Stimulated activated CD4-positive, alpha-beta T cell treated with anti-CD3 and anti-CD28 coated beads, Interleukin-15, amount 100 ng/mL, for 1 hour (primary cell): ENCODE data around the gene NR2C2.
A peak's percentile ranks its signal among the peaks of the same experiment; 100 is the strongest.

Experiments used
- DNase-seq, 2 donors: peaks; one replicate each; pipeline ENCODE4 v3.0.0-alpha.2; 2020; ENCODE audit warnings: low read depth in 1 of 2, low spot score in 1 of 2

NR2C2 gene

DNA sequence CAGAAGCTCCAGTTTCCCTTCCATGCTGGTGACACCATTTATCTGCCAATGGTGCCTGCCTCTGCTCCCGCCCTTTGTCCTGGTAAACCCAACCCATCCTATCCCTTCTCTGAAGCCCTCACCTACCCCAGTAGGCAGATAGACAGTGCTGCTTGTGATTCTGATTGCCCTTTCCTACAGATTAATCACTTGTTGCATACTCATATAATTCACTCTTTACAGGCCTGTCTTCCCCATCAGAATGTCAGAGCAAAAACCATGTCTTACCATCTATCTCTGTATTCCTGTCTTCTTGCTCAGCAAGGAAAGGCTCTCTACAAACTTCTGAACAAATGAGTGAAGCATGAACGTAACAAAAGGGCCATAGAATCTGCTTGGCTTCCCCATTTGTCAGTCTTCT, 69.8 kb downstream of the NR2C2 start:
- no peak for DNase-seq

GRCh38 chr3:15023249-15023648, 75.9 kb downstream of the NR2C2 start:
- DNase-seq, result no peak

DNA sequence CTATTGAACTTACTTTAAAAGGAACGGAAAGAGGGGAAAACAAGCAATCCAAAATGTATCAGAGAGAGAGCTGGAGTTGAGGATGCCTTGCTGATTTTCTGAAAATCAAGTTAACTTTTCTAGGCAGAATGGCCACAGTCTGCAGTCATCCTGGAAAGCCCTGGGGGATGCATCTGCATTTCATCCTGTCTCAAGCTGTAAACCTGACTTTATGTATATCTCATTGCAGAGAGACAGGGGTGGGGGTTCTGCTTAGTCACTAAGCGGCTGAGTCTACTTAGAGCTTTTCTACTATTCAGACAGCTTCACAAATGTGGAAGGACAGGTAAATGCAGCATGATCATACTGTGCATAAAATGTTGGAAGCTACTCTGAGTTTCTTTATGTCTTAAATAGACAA, 76.3 kb downstream of the NR2C2 start:
- no peak for DNase-seq

GRCh38 chr3:15029625-15030024, 82.2 kb downstream of the NR2C2 start:
- no peak for DNase-seq

DNA sequence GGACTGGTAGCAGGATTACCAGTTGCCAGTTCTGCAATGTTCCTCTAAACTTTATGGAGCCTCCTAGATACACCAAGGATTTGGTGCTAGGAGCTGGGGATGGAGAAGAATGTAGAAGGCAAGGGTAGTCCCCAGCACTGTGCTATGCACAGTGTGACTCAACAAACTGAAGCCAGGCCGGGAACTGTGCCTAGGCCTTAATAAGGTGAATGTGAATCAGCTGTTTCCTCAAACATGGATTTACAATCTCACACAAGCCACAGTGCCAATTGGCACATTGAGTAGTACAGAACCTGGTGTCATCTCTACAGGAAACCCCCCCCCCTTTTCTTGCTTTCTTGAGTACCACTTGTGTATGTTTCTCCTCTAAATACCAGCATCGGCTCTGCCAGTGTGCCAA, 85.3 kb downstream of the NR2C2 start:
- no peak for DNase-seq

- no peak for DNase-seq
These were observed 85.7 kb downstream of the NR2C2 start for GRCh38 chr3:15033103-15033502.

DNA sequence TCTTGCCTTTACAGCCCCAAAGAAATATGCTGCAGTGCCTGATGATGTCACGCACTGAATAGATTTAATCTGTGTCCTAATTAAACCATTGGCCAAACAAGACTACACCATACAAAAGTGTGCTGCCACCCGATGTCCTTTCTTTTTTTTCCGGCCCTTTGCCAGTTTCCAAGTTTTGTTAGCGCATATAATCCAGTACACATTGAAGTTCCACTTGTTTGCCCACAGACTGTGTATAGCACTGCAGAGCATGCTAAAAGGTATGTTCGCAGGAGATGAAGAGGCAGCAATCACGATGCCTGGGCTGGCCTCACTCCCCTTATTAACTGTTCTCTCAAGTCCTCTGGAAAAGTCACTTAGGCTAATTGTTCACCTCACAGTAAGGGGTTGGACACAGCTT, 90.9 kb downstream of the NR2C2 start:
- DNase-seq, result no peak

GRCh38 chr3:15040844-15041243, 93.5 kb downstream of the NR2C2 start:
- no peak for DNase-seq

DNA sequence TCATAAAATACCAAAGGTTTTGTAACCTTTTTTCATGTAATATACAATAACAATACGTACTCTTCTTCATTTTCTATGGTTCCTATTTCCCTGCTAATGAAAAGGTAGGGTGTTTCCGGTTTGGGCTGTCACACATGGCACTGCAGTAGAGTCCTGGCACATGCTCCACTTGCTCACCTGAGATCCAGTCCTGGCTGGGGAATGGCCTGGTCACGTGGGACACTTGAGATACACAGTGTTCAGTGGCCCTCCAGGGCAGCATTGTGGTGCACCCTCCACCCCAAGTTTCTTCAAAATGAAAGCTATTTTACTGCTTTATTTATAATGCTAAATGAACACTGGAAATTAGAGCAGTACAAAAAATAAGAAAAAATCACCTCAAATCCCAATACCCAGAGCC, 94.6 kb downstream of the NR2C2 start:
- DNase-seq, result no peak

DNA sequence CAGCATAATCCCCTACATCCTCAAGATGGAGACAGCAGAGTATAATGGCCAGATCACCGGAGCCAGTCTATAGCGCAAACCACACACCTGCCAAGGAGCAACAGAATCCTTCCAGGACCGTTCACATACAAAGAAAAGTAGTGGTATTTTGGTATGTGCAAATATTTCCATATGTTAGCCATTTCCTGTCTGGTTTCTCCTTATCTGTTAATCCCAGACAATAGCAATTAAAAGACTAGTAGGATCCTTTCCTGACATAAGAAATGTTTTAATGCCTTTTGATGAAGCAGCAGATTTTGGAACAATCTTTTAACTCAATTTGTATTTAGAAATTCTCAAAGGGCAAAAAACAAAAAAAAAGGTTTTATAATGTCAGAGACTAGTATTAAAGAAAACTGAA, 95.6 kb downstream of the NR2C2 start:
- DNase-seq, result no peak

DNA sequence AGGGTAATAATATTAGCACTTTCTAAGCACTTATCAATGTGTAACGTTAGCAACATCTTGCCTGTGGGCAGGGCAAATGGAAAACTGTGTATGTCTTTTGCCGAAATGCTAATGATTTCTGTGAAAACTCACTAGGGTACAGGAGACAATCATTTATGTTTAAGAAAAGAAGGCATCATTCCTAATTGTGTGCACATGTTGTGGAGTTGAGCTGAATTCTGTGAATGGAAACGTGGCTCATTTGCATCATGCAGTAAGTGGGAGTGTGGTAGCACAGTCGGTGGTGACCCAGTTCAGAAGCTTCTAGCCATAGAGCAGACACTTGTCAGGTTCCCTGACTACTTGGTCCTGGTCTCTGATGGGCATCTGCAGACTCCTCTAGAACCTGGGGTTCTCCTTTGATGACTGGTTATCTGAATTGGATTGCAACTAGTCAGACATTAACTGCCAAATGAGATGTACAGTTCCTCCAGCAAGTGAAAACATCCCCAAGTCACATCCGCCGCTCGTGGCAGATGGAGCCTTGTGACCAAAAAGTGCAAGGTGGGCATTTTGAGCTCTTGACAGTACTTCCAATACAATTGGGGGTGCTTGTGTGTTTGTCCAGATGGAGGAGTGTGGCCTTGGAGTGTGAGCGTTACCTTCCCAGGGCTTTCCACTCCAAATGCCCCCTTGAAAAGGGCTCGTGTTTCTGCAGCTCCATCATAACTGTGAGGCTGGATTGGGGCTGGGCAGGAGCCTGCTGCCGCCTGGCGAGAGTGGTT, 96.2 kb downstream of the NR2C2 start:
- DNase-seq, result no peak

- DNase-seq, result no peak
These were observed 96.9 kb downstream of the NR2C2 start for GRCh38 chr3:15044326-15044725.

- DNase-seq, result no peak
These were observed 98.3 kb downstream of the NR2C2 start for GRCh38 chr3:15045667-15046066.

- DNase-seq, result no peak
These were observed 102.2 kb downstream of the NR2C2 start for GRCh38 chr3:15049584-15049983.

- DNase-seq, result no peak
These were observed 103.2 kb downstream of the NR2C2 start for GRCh38 chr3:15050405-15051092.

- peak in 1 of 2 donors; percentile 10 for DNase-seq
These were observed 104.1 kb downstream of the NR2C2 start for GRCh38 chr3:15051531-15051930.

GRCh38 chr3:15052335-15053242, 105.2 kb downstream of the NR2C2 start:
- DNase-seq, result no peak

GRCh38 chr3:15053541-15053940, 106.2 kb downstream of the NR2C2 start:
- no peak for DNase-seq

DNA sequence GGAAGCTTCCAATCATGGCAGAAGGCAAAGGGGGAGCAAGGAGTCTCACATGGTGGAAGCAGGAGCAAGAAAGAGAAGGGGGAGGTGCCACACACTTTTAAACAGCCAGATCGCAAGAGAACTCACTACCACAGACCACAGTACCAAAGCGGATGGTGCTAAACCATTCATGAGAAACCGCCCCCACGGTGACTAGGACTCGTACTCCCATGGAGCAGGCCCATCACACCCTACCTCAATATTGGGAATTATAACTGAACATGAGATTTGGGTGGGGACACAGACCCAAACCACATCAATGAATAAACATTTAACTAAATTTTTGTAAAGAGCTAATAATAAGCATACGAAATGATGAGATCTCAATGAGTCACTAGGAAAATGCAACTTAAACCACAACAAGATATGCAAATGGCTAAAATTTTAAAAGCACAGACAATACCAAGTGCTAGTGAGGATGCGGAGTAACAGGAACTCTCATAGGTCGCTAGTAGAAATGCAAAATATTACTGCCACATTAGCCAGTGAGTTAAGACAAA, 107.7 kb downstream of the NR2C2 start:
- DNase-seq, result no peak

GRCh38 chr3:15056676-15057404, 109.5 kb downstream of the NR2C2 start:
- no peak for DNase-seq

DNA sequence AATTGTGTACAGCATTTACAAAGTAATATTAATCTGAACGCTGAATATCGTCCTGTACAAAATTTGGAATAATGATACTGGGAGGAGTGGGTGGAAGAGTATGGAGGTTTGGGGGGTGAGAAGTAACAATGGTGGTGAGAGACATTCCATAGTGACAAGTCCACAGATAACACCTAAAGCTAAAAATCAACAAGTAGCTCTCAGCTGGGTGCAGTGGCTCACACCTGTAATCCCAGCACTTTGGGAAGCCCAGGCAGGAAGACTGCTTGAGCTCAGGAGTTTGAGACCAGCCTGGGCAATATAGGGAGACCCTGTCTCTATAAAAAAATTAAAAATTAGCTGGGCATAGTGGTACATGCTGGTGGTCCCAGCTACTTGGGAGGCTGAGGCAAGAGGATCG, 112.6 kb downstream of the NR2C2 start:
- no peak for DNase-seq
